ENCODE data around the gene AKAP7. TPM values are rescaled to one million over a fixed set of nuclear protein-coding genes. Genes with fewer than 3 reads are reported as not detected.

Gene AKAP7
- total RNA-seq, 1 donor from 2014 or later, result 10.9 TPM

- H3K27ac ChIP-seq (replicated peaks), result no peak overlapping the region
- H3K4me1 ChIP-seq, result peaks cover 47% of the 10 kb centered on the region
- TF ChIP-seq, protein P1, sequence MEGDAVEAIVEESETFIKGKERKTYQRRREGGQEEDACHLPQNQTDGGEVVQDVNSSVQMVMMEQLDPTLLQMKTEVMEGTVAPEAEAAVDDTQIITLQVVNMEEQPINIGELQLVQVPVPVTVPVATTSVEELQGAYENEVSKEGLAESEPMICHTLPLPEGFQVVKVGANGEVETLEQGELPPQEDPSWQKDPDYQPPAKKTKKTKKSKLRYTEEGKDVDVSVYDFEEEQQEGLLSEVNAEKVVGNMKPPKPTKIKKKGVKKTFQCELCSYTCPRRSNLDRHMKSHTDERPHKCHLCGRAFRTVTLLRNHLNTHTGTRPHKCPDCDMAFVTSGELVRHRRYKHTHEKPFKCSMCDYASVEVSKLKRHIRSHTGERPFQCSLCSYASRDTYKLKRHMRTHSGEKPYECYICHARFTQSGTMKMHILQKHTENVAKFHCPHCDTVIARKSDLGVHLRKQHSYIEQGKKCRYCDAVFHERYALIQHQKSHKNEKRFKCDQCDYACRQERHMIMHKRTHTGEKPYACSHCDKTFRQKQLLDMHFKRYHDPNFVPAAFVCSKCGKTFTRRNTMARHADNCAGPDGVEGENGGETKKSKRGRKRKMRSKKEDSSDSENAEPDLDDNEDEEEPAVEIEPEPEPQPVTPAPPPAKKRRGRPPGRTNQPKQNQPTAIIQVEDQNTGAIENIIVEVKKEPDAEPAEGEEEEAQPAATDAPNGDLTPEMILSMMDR (IDR thresholded peaks at IDR 0.05; ENCODE audit: borderline replicate concordance), result no peak
- no peak overlapping the region for H3K4me3 ChIP-seq
- H3K9me3 ChIP-seq (replicated peaks), result no peaks in the 10 kb centered on the region
- DNase-seq, result no peak
- intact Hi-C loops (cut with micrococcal nuclease), result no loop called here
- H3K27me3 ChIP-seq (ENCODE audit: low read depth), result no peaks in the 10 kb centered on the region
- H3K36me3 ChIP-seq, result no peaks in the 10 kb centered on the region
Observed at GRCh38 chr6:131212024-131212423, 76.8 kb downstream of the AKAP7 start.

- DNase-seq, result no peak
- intact Hi-C loops (cut with micrococcal nuclease), result no loop called here
- H3K4me1 ChIP-seq, result peaks cover 49% of the 10 kb centered on the region
- no peaks in the 10 kb centered on the region for H3K9me3 ChIP-seq (replicated peaks)
- no peak overlapping the region for H3K4me3 ChIP-seq
- no peaks in the 10 kb centered on the region for H3K27me3 ChIP-seq (ENCODE audit: low read depth)
- no peaks in the 10 kb centered on the region for H3K36me3 ChIP-seq
- H3K27ac ChIP-seq (replicated peaks), result no peak overlapping the region
- TF ChIP-seq, protein P1 (IDR thresholded peaks at IDR 0.05; ENCODE audit: borderline replicate concordance), result no peak
Observed at GRCh38 chr6:131212913-131213312, 77.6 kb downstream of the AKAP7 start.

DNA sequence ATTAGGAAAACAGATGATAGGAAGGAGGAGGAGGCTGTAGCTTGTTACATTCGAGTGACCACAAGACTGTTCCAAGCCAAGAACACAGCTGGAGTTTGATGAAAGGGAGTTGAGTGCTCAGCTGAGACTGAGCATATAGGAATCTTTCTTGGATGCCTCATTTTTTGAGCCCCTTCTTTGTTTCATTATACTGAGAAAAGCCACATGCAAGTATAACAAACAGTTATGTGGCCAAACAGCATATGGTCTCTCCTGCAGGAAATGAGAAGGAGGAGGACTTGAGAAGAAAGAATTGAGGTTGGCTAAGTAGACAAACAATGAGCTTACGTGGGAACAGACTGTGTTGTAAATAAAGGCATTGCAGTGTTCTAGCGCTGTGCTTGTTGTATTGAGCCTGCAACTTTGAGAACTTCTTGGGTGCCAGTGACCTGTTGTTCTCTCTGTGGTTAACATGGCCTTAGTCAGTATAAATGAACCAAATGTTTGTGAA lies 78.3 kb downstream of the AKAP7 start:
- TF ChIP-seq, protein P1 (IDR thresholded peaks at IDR 0.05; ENCODE audit: borderline replicate concordance), result no peak
- H3K27ac ChIP-seq (replicated peaks), result peak overlapping the region; percentile 60
- DNase-seq, result no peak

GRCh38 chr6:131215219-131215618 lies 80.0 kb downstream of the AKAP7 start:
- intact Hi-C loops (cut with micrococcal nuclease), result no loop called here
- DNase-seq, result peak; percentile 13

More for the DNA sequence above, 78.3 kb downstream of the AKAP7 start:
- Histone ChIP-seq H3K9me3 (replicated peaks) (no peaks in the 10 kb centered on the region), H3K4me3 (no peak overlapping the region), H3K36me3 (no peaks in the 10 kb centered on the region), H3K27me3 (ENCODE audit: low read depth) (no peaks in the 10 kb centered on the region), H3K4me1 (peaks cover 49% of the 10 kb centered on the region)
- intact Hi-C loops (cut with micrococcal nuclease), result no loop called here

GRCh38 chr6:131216246-131216645 lies 81.0 kb downstream of the AKAP7 start:
- peak overlapping the region; percentile 60 for H3K27ac ChIP-seq (replicated peaks)
- no peak for DNase-seq
- H3K4me1 ChIP-seq, result peaks cover 49% of the 10 kb centered on the region
- no peaks in the 10 kb centered on the region for H3K27me3 ChIP-seq (ENCODE audit: low read depth)
- H3K9me3 ChIP-seq (replicated peaks), result no peaks in the 10 kb centered on the region
- intact Hi-C loops (cut with micrococcal nuclease), result no loop called here
- H3K36me3 ChIP-seq, result peaks cover 5% of the 10 kb centered on the region
- TF ChIP-seq, protein P1 (IDR thresholded peaks at IDR 0.05; ENCODE audit: borderline replicate concordance), result no peak
- H3K4me3 ChIP-seq, result peak overlapping the region; percentile 24

More at GRCh38 chr6:131215219-131215618, 80.0 kb downstream of the AKAP7 start:
- Histone ChIP-seq H3K36me3 (no peaks in the 10 kb centered on the region), H3K4me1 (peaks cover 49% of the 10 kb centered on the region), H3K27me3 (ENCODE audit: low read depth) (no peaks in the 10 kb centered on the region), H3K9me3 (replicated peaks) (no peaks in the 10 kb centered on the region), H3K27ac (replicated peaks) (peak overlapping the region; percentile 60), H3K4me3 (no peak overlapping the region)
- TF ChIP-seq, protein P1 (IDR thresholded peaks at IDR 0.05; ENCODE audit: borderline replicate concordance), result no peak

Data from left ventricle myocardium inferior (tissue), 1 donor.